ENCODE results near the gene SCD5. TPM values are rescaled to one million over a fixed set of nuclear protein-coding genes. Genes with fewer than 3 reads are reported as not detected.

SCD5 gene
- total RNA-seq, 2 experiments from 2014 or later: 0.12 to 0.35 TPM

DNA sequence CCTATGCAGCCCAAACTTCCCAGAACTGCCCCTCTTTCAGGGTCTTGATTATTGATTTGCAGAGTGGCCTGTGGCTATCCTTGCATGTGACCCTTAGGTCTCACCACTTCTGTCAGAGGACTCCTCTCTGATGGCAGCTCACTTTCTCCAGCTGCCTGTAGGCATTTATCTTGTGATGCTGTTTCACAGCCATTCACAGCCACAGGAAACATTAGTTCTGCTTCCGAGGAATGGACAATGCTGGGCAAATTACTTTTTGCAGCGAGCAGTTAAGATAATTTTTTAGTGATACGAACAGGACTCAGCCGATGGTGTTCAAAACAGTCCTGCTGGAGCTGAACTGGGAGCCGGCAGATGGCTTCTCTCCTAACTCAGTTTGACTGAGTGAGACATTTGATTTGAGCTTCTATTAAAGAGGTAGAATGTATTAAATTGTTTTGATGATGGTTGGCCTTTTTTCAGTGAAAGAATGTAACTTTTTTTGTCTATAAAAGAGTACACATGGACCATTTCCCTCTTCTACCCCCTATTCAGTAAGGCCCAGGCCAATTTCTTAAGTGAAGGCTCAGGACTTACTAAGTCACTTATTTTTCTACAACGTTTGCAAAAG is 178.4 kb downstream of the SCD5 start:
- H3K27me3 Mint-ChIP-seq (ENCODE audit: low read depth): no peaks in the 10 kb centered on the region
- DNase-seq: no peak
- CTCF ChIA-PET: interaction anchor here (0.7 kb wide), 1 partner anchor 70 kb away, joined by 3 read pairs; no protein-coding TSS in a partner anchor

GRCh38 chr4:82618103-82618720 is 180.4 kb downstream of the SCD5 start:
- Mint-ChIP-seq H3K27me3 (ENCODE audit: low read depth) (no peaks in the 10 kb centered on the region), H3K36me3 (ENCODE audit: low read depth) (no peaks in the 10 kb centered on the region), H3K4me3 (no peak overlapping the region), H3K4me1 (ENCODE audit: low read depth) (no peaks in the 10 kb centered on the region), H3K27ac (no peak overlapping the region), H3K9me3 (no peaks in the 10 kb centered on the region)
- CTCF ChIA-PET: no interaction called here
- intact Hi-C loops (cut with micrococcal nuclease): no loop called here
- DNase-seq: no peak

More for the DNA sequence above, 178.4 kb downstream of the SCD5 start:
- no peak overlapping the region for H3K4me3 Mint-ChIP-seq
- intact Hi-C loops (cut with micrococcal nuclease): no loop called here
- H3K36me3 Mint-ChIP-seq (ENCODE audit: low read depth): no peaks in the 10 kb centered on the region
- H3K4me1 Mint-ChIP-seq (ENCODE audit: low read depth): no peaks in the 10 kb centered on the region
- no peak overlapping the region for H3K27ac Mint-ChIP-seq
- H3K9me3 Mint-ChIP-seq: no peaks in the 10 kb centered on the region

DNA sequence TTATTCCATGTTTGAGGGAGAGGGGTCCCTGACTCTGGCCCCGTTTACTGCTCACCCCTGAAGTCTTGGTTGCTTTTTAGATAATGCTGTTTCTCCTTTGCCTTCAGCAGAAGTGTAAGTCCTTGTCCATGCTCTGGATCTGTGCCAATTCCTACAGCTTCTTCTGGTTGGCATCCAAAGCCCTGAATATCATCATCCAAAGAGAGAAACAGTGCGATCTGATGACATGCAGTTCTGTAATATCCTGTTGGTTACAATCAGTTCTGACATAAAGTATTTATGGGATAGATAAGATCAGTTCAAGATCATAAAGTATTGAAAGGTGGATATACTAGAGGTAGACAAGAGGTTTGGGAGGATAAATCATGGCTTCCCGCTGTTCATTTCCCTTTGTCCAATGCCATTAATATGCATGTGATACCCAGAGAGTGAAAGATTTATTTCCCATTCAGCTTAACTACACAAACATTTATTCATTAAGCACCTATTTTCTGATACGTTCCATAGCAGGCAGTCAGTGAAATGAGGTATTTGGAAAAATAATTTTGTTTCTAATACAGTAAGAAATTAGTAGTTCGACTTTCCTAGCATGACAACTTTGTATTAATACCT is 183.7 kb downstream of the SCD5 start:
- Mint-ChIP-seq H3K4me3 (no peak overlapping the region), H3K27ac (no peak overlapping the region), H3K36me3 (ENCODE audit: low read depth) (no peaks in the 10 kb centered on the region), H3K27me3 (ENCODE audit: low read depth) (no peaks in the 10 kb centered on the region), H3K4me1 (ENCODE audit: low read depth) (no peaks in the 10 kb centered on the region), H3K9me3 (no peaks in the 10 kb centered on the region)
- CTCF ChIA-PET: no interaction called here
- no peak for DNase-seq
- intact Hi-C loops (cut with micrococcal nuclease): no loop called here

- Mint-ChIP-seq H3K27ac (no peak overlapping the region), H3K4me3 (no peak overlapping the region), H3K36me3 (ENCODE audit: low read depth) (no peaks in the 10 kb centered on the region), H3K9me3 (no peaks in the 10 kb centered on the region), H3K27me3 (ENCODE audit: low read depth) (no peaks in the 10 kb centered on the region), H3K4me1 (ENCODE audit: low read depth) (no peaks in the 10 kb centered on the region)
- intact Hi-C loops (cut with micrococcal nuclease): no loop called here
- no peak for DNase-seq
- CTCF ChIA-PET: interaction anchor here (1.3 kb wide), 1 partner anchor 126 kb away, joined by 4 read pairs; no protein-coding TSS in a partner anchor
Observed at GRCh38 chr4:82613121-82613520, 185.5 kb downstream of the SCD5 start.

- no peak overlapping the region for H3K27ac Mint-ChIP-seq
- DNase-seq: no peak
- intact Hi-C loops (cut with micrococcal nuclease): no loop called here
- no peaks in the 10 kb centered on the region for H3K9me3 Mint-ChIP-seq
- H3K36me3 Mint-ChIP-seq (ENCODE audit: low read depth): no peaks in the 10 kb centered on the region
- H3K4me1 Mint-ChIP-seq (ENCODE audit: low read depth): no peaks in the 10 kb centered on the region
- no peaks in the 10 kb centered on the region for H3K27me3 Mint-ChIP-seq (ENCODE audit: low read depth)
- CTCF ChIA-PET: interaction anchor here (1.3 kb wide), 1 partner anchor 127 kb away, joined by 4 read pairs; no protein-coding TSS in a partner anchor
- no peak overlapping the region for H3K4me3 Mint-ChIP-seq
Observed at GRCh38 chr4:82611982-82612381, 186.6 kb downstream of the SCD5 start.

- Mint-ChIP-seq H3K4me1 (ENCODE audit: low read depth) (no peaks in the 10 kb centered on the region), H3K36me3 (ENCODE audit: low read depth) (no peaks in the 10 kb centered on the region), H3K27me3 (ENCODE audit: low read depth) (no peaks in the 10 kb centered on the region), H3K9me3 (no peaks in the 10 kb centered on the region), H3K4me3 (no peak overlapping the region), H3K27ac (no peak overlapping the region)
- no peak for DNase-seq
- CTCF ChIA-PET: no interaction called here
- intact Hi-C loops (cut with micrococcal nuclease): no loop called here
Observed at GRCh38 chr4:82611527-82611926, 187.1 kb downstream of the SCD5 start.

- Mint-ChIP-seq H3K27ac (no peak overlapping the region), H3K4me1 (ENCODE audit: low read depth) (no peaks in the 10 kb centered on the region), H3K27me3 (ENCODE audit: low read depth) (no peaks in the 10 kb centered on the region), H3K9me3 (no peaks in the 10 kb centered on the region), H3K4me3 (no peak overlapping the region), H3K36me3 (ENCODE audit: low read depth) (no peaks in the 10 kb centered on the region)
- CTCF ChIA-PET: no interaction called here
- intact Hi-C loops (cut with micrococcal nuclease): no loop called here
- no peak for DNase-seq
Observed at GRCh38 chr4:82610041-82610440, 188.6 kb downstream of the SCD5 start.

GRCh38 chr4:82606622-82607021 is 192.0 kb downstream of the SCD5 start:
- H3K9me3 Mint-ChIP-seq: no peaks in the 10 kb centered on the region
- no peak overlapping the region for H3K4me3 Mint-ChIP-seq
- H3K27ac Mint-ChIP-seq: no peak overlapping the region
- no peaks in the 10 kb centered on the region for H3K36me3 Mint-ChIP-seq (ENCODE audit: low read depth)
- no peaks in the 10 kb centered on the region for H3K27me3 Mint-ChIP-seq (ENCODE audit: low read depth)
- intact Hi-C loops (cut with micrococcal nuclease): no loop called here
- no peaks in the 10 kb centered on the region for H3K4me1 Mint-ChIP-seq (ENCODE audit: low read depth)
- CTCF ChIA-PET: no interaction called here
- DNase-seq: no peak

GRCh38 chr4:82604522-82604921 is 194.1 kb downstream of the SCD5 start:
- no peaks in the 10 kb centered on the region for H3K4me1 Mint-ChIP-seq (ENCODE audit: low read depth)
- no peak overlapping the region for H3K27ac Mint-ChIP-seq
- no peak for DNase-seq
- intact Hi-C loops (cut with micrococcal nuclease): no loop called here
- no peaks in the 10 kb centered on the region for H3K9me3 Mint-ChIP-seq
- no peak overlapping the region for H3K4me3 Mint-ChIP-seq
- no peaks in the 10 kb centered on the region for H3K36me3 Mint-ChIP-seq (ENCODE audit: low read depth)
- peaks cover 2% of the 10 kb centered on the region for H3K27me3 Mint-ChIP-seq (ENCODE audit: low read depth)
- CTCF ChIA-PET: no interaction called here

DNA sequence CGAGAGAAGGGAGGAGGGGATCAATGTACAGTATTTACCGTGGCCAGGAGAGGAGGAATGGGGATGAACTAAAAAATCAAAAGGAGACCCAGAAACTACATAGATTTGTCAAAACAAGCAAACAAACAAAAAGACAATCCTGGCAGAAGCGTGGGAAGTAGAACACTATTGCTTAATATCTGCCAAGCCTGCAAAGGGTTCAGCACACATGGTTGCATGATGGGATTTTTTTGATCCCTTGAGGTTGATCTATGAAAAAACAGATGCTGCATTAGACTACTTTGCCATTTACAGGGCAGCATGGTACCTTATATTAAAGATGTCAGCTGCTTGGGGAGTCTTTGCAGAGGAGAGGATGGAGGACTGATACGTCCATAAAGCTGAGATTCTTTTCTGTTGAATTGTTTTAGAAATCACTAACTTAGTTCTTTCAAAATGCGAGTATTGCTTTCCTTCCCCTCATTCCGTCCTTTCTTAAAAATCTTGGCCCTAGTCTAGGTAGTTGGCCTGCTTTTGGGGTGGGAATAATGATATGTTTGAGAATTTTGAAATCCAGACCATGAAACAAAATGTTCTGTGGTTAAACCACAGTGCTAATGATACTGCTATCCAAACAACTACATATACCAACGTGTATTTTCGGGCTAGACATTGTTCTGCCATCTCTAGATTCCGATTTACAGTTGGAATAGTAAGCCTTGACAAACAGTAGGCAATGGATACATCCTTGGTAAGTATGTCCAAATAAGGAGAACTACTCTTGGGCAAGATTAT is 197.2 kb downstream of the SCD5 start:
- H3K36me3 Mint-ChIP-seq (ENCODE audit: low read depth): no peaks in the 10 kb centered on the region
- CTCF ChIA-PET: interaction anchor here (0.6 kb wide), 1 partner anchor 29 kb away, joined by 3 read pairs; no protein-coding TSS in a partner anchor
- no peak for DNase-seq
- peaks cover 5% of the 10 kb centered on the region for H3K27me3 Mint-ChIP-seq (ENCODE audit: low read depth)
- no peaks in the 10 kb centered on the region for H3K4me1 Mint-ChIP-seq (ENCODE audit: low read depth)
- H3K27ac Mint-ChIP-seq: no peak overlapping the region
- no peaks in the 10 kb centered on the region for H3K9me3 Mint-ChIP-seq
- no peak overlapping the region for H3K4me3 Mint-ChIP-seq
- intact Hi-C loops (cut with micrococcal nuclease): no loop called here

DNA sequence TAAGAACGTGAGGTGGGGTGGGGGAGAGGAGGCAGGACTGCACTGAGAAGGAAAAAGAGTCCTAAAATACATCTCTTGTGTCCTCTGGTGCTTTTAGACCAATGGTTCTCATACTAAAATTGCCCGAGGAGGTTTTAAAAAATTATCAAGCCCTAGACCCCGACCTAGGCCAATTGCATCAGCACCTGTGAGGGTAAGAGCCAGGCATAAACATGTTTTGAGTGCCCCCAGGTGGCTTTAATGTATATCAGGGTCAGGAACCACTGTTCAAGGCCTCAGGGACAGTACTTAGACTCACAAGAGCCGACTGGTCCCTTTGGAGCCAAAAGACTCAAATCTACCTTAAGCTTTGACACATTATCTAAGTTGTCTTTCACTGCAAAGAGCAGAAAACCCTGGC is 199.3 kb downstream of the SCD5 start:
- no peak for DNase-seq
- CTCF ChIA-PET: no interaction called here
- Mint-ChIP-seq H3K27ac (no peak overlapping the region), H3K4me1 (ENCODE audit: low read depth) (no peaks in the 10 kb centered on the region), H3K9me3 (no peaks in the 10 kb centered on the region), H3K27me3 (ENCODE audit: low read depth) (peaks cover 5% of the 10 kb centered on the region), H3K4me3 (no peak overlapping the region), H3K36me3 (ENCODE audit: low read depth) (no peaks in the 10 kb centered on the region)
- intact Hi-C loops (cut with micrococcal nuclease): loop anchor here (1.0 kb wide), 1 partner anchor 137 kb away; no protein-coding TSS in a partner anchor

DNA sequence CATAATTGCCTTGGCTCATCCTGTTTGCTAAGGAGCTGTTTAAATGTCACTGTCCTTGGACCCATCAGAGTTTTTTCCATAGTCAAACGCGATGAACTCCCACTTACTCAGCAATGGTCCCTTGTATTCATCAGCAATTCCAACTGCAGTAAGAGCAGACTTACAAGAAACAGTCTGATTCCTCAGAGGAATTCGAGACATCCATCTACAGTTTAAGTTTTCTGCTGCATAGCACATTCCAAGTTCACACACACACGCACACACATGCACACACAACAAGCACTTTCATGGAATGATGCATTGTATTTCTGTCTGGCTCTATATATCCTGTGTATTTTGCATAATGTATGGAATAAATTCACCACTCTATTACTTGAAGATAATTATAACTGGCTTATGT is 204.1 kb downstream of the SCD5 start:
- Mint-ChIP-seq H3K36me3 (ENCODE audit: low read depth) (no peaks in the 10 kb centered on the region), H3K27ac (no peak overlapping the region), H3K4me3 (no peak overlapping the region), H3K27me3 (ENCODE audit: low read depth) (peaks cover 13% of the 10 kb centered on the region), H3K4me1 (ENCODE audit: low read depth) (no peaks in the 10 kb centered on the region), H3K9me3 (no peaks in the 10 kb centered on the region)
- intact Hi-C loops (cut with micrococcal nuclease): no loop called here
- CTCF ChIA-PET: interaction anchor here (0.6 kb wide), 1 partner anchor 477 kb away, joined by 4 read pairs; no protein-coding TSS in a partner anchor
- no peak for DNase-seq

Data from activated naive CD4-positive, alpha-beta T cell treated with anti-CD3 and anti-CD28 coated beads for 36 hours (primary cell).